Epithelial cell of proximal tubule (primary cell): ENCODE measurements around the gene SEMA5A. TPM values are rescaled to one million over a fixed set of nuclear protein-coding genes. Genes with fewer than 3 reads are reported as not detected.

Source experiments
- DNase-seq: peaks from one replicate; pipeline ENCODE4 v3.0.0-alpha.2; 2011; ENCODE audit warnings: low read depth
- H3K4me3 ChIP-seq: 2 replicates; pipeline ENCODE4 v1.5.1; 2011; ENCODE audit warnings: low read depth, mild to moderate bottlenecking, low read length
- total RNA-seq: library from RNA; depleted of rRNA; stranded (reverse); fragments of >200 nt; gene quantifications from 2 replicates; pipeline ENCODE4 v1.2.3, GENCODE V29; 2015
- TF ChIP-seq, protein P1 (sequence below): conservative IDR thresholded peaks from 2 replicates; pipeline ENCODE4 v1.5.1; 2012; ENCODE audit warnings: low read depth, mild to moderate bottlenecking, low read length

Gene SEMA5A
- total RNA-seq, 1 donor from 2014 or later: 4.0 TPM

DNA sequence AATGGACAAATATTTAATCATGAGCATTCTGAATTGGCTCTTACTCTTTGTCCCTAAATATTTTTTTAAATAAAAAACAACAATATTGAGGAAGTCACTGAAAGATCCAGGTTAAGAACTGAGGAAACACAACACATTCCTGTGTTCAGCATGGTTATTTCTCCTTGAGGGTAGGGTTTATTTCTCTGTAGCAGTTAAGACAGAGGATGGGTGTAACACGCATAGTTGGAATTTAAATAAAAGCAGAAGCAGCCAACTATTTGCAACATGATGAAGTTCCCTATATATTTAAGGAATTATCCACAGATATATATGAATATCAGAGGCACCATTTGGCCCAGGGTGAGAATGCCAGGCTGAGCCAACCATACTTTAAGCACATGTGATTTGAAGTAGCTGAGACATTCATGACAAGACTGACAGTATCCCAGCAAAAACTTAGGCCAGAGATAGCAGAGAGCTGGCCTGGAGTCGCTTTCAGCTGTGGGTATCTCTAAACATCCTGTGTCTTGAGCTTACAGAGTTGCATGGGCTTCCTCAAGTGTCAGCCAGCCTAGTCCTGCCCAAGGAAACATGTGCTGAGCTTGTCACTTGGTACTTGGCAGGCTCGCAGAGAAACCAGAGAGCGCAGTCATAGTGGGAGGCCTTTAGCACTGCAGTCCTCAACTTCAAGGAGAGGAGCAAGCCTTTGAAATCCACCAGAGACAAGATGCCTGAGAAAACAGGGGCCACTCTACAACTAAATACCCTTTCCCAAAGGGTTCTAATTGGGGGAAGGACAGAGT, 43.6 kb downstream of the SEMA5A start:
- TF ChIP-seq, protein P1, sequence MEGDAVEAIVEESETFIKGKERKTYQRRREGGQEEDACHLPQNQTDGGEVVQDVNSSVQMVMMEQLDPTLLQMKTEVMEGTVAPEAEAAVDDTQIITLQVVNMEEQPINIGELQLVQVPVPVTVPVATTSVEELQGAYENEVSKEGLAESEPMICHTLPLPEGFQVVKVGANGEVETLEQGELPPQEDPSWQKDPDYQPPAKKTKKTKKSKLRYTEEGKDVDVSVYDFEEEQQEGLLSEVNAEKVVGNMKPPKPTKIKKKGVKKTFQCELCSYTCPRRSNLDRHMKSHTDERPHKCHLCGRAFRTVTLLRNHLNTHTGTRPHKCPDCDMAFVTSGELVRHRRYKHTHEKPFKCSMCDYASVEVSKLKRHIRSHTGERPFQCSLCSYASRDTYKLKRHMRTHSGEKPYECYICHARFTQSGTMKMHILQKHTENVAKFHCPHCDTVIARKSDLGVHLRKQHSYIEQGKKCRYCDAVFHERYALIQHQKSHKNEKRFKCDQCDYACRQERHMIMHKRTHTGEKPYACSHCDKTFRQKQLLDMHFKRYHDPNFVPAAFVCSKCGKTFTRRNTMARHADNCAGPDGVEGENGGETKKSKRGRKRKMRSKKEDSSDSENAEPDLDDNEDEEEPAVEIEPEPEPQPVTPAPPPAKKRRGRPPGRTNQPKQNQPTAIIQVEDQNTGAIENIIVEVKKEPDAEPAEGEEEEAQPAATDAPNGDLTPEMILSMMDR: no peak
- no peak for DNase-seq
- no peak overlapping the region for H3K4me3 ChIP-seq

DNA sequence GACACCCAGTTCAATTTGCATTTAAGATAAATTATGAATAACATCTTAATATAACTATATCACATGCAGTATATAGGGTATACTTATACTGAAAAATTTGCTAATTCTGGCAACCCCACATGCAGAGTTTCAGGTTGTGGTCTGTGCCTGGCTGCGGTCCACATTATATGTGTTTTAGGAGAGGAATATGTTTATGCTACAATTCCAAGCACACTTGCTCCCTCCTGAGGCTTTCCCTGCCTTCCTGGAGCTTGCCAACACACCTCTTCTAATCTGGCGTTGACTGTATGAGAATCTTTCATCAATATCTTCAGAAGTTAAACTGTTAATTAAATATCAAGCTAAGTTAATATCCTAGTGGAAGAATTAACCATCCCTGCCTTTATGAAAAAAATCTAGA, 45.2 kb downstream of the SEMA5A start:
- DNase-seq: no peak
- no peak overlapping the region for H3K4me3 ChIP-seq
- TF ChIP-seq, protein P1: no peak

DNA sequence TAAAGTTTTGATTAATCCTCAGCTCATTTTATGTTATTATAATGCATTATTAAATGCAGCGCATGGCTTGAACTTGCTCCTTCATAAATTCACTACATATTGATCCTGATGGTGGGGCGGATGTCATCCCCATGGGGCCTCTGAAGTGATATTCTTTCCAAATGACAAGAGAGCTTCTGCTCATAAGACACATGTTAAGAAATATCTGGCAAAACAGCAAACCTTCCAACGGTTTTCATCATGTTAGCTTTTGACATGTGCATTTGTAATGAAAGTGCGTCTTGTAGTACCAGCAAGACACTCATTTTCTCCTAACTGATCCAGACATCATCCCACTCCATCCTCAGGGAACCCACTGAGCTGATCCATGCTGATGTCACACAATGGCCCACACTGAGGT, 45.7 kb downstream of the SEMA5A start:
- no peak for DNase-seq
- no peak overlapping the region for H3K4me3 ChIP-seq
- TF ChIP-seq, protein P1: no peak

DNA sequence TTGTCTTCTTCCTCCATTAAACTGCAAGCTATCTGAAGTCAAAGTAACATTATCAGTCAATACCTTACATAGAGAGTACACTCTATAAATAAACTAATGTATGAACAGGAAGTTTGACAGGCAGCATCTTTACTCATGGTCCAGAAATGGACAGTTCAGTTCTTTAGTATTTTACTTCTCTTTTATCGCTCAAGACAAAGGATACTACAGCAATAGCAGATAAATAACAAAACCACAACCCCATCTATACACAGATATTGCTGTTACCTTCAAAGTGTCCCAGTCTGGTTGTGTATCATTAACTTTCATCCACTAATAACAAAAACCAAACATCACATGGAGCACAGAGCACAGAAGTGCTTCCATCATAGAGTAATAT, 46.4 kb downstream of the SEMA5A start:
- no peak overlapping the region for H3K4me3 ChIP-seq
- no peak for DNase-seq
- TF ChIP-seq, protein P1: no peak

DNA sequence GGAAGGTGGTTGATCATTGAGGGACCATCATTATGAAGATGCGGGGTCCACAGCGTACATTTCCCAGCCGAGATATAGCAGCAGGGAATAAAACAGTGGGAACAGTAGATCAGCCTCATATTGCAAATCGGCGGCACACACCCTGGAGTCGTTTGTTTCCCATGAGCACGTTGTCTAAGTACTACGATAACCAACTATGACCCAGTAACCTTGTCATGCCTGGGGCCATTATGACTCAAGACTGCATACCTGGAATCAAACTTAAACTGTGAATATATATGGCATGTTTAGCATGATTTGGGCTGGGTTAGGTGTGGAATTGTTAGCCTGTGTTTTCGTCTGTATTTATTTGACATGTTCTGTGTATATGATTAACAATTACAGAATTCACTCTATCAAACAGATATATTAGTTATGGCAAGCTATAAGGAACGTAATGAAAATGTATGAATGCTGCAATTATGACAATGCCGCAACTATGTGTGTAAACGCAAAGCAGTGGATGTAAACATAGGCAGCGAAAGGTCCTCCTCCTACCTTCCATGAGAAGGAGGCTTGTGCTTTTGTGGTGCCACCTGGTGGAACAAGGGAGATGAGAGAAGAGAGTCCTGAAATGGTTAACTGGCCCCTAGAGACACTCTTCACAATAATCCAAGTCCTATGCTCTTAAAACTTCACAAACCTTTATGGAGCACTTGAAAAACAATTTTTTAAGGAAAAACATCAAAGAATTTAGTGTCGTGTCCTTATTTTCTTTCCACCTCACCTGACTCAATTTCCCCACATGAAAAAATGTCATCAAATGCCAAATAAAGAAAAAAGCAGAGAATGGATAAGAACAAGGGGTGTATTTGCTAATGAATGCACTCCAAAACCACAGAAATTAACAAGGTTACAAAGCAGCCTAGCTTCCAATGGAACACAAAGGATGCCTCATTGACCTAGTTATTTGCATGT, 47.1 kb downstream of the SEMA5A start:
- no peak overlapping the region for H3K4me3 ChIP-seq
- DNase-seq: no peak
- TF ChIP-seq, protein P1: peak; percentile 85

DNA sequence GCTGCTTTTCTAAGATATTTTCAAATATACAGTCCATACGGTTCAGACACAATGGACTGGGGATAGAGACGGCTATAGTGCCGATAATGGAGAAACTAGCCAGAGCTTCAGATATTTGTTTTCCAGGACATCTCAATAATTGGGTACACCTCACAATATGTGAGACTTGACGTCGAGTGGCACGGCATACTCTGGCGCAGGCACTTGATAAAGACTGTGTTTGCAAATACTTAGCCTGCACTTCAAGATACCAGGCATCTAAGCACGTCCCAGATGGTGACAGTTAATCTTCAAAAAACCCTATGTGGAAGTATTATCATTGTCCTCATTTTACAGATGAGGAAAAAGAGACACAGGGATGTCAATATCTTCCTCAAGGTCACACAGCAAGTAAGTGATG, 48.5 kb downstream of the SEMA5A start:
- no peak overlapping the region for H3K4me3 ChIP-seq
- no peak for DNase-seq
- TF ChIP-seq, protein P1: no peak
